Measurements from ENCODE around the gene DSCAML1. TPM values are rescaled to one million over a fixed set of nuclear protein-coding genes. Genes with fewer than 3 reads are reported as not detected.

Gene DSCAML1
- total RNA-seq, 1 experiment from 2014 or later = 0.90 TPM

- no peak for TF ChIP-seq E2F4 (CRISPR knock-in tag; IDR thresholded peaks at IDR 0.05; ENCODE audit: borderline replicate concordance, low read depth)
- TF ChIP-seq, protein P1, sequence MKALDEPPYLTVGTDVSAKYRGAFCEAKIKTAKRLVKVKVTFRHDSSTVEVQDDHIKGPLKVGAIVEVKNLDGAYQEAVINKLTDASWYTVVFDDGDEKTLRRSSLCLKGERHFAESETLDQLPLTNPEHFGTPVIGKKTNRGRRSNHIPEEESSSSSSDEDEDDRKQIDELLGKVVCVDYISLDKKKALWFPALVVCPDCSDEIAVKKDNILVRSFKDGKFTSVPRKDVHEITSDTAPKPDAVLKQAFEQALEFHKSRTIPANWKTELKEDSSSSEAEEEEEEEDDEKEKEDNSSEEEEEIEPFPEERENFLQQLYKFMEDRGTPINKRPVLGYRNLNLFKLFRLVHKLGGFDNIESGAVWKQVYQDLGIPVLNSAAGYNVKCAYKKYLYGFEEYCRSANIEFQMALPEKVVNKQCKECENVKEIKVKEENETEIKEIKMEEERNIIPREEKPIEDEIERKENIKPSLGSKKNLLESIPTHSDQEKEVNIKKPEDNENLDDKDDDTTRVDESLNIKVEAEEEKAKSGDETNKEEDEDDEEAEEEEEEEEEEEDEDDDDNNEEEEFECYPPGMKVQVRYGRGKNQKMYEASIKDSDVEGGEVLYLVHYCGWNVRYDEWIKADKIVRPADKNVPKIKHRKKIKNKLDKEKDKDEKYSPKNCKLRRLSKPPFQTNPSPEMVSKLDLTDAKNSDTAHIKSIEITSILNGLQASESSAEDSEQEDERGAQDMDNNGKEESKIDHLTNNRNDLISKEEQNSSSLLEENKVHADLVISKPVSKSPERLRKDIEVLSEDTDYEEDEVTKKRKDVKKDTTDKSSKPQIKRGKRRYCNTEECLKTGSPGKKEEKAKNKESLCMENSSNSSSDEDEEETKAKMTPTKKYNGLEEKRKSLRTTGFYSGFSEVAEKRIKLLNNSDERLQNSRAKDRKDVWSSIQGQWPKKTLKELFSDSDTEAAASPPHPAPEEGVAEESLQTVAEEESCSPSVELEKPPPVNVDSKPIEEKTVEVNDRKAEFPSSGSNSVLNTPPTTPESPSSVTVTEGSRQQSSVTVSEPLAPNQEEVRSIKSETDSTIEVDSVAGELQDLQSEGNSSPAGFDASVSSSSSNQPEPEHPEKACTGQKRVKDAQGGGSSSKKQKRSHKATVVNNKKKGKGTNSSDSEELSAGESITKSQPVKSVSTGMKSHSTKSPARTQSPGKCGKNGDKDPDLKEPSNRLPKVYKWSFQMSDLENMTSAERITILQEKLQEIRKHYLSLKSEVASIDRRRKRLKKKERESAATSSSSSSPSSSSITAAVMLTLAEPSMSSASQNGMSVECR (CRISPR knock-in tag; IDR thresholded peaks at IDR 0.05; ENCODE audit: borderline replicate concordance) = no peak
Observed at GRCh38 chr11:117482881-117483280, 314.1 kb downstream of the DSCAML1 start (continued).

DNA sequence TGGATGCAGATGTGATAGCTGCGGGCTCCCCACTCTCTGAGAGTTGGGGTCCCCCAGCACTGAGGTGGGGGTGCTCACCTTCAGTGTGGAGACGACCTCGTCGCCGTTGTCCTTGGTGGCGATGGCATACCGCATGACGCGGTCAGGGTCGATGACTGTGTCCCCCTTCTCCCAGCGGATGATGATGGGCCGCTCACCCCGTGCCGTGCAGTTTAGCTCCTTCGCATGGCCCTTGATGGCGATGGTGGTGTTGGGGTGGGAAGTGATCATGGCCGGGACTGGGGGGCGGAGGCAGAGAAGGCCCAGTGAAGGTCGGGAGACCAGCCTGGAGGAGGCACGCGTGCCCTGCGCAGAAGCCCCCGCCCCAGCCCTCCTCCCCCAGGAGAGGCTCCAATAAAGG, 315.1 kb downstream of the DSCAML1 start:
- ATAC-seq (no peak), DNase-seq (ENCODE audit: low spot score) (no peak)
- no peak overlapping the region for H3K27ac Mint-ChIP-seq
- H3K4me1 Mint-ChIP-seq = peaks cover 22% of the 10 kb centered on the region
- ChIA-PET POLR2A (no interaction called here), CTCF (interaction anchor here (2.6 to 4.2 kb wide), 2 partner anchors 13 to 56 kb away, joined by 10 to 16 read pairs; no protein-coding TSS in a partner anchor)
- no peaks in the 10 kb centered on the region; the same call in 1 of the 2 replicates for H3K27me3 Mint-ChIP-seq (ENCODE audit: low read depth)
- no peaks in the 10 kb centered on the region for H3K36me3 Mint-ChIP-seq
- TF ChIP-seq ELF4 (CRISPR knock-in tag; IDR thresholded peaks at IDR 0.05; ENCODE audit: low read depth) = no peak
- TF ChIP-seq ZNF263 (CRISPR knock-in tag; IDR thresholded peaks at IDR 0.05; ENCODE audit: low read depth) = no peak
- TF ChIP-seq, protein P2, sequence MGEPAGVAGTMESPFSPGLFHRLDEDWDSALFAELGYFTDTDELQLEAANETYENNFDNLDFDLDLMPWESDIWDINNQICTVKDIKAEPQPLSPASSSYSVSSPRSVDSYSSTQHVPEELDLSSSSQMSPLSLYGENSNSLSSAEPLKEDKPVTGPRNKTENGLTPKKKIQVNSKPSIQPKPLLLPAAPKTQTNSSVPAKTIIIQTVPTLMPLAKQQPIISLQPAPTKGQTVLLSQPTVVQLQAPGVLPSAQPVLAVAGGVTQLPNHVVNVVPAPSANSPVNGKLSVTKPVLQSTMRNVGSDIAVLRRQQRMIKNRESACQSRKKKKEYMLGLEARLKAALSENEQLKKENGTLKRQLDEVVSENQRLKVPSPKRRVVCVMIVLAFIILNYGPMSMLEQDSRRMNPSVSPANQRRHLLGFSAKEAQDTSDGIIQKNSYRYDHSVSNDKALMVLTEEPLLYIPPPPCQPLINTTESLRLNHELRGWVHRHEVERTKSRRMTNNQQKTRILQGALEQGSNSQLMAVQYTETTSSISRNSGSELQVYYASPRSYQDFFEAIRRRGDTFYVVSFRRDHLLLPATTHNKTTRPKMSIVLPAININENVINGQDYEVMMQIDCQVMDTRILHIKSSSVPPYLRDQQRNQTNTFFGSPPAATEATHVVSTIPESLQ (CRISPR knock-in tag; IDR thresholded peaks at IDR 0.05) = no peak
- H3K4me3 Mint-ChIP-seq = no peak overlapping the region
- H3K9me3 Mint-ChIP-seq = peaks cover 8% of the 10 kb centered on the region

- Mint-ChIP-seq H3K9me3 (peaks cover 4% of the 10 kb centered on the region), H3K27ac (no peak overlapping the region), H3K4me3 (no peak overlapping the region), H3K36me3 (no peaks in the 10 kb centered on the region), H3K4me1 (peaks cover 25% of the 10 kb centered on the region), H3K27me3 (ENCODE audit: low read depth) (no peaks in the 10 kb centered on the region; the same call in 1 of the 2 replicates)
- ChIA-PET CTCF (interaction anchor here (0.9 to 4.2 kb wide), 4 partner anchors 8 to 55 kb away, joined by 3 to 16 read pairs (median 6); no protein-coding TSS in a partner anchor), POLR2A (no interaction called here)
- ATAC-seq (no peak), DNase-seq (ENCODE audit: low spot score) (no peak)
- no peak for TF ChIP-seq MXD4 (CRISPR knock-in tag; IDR thresholded peaks at IDR 0.05; ENCODE audit: borderline replicate concordance)
Observed at GRCh38 chr11:117481036-117481435, 316.0 kb downstream of the DSCAML1 start.

GRCh38 chr11:117480221-117480620, 316.8 kb downstream of the DSCAML1 start:
- no peak for DNase-seq (ENCODE audit: low spot score)
- Mint-ChIP-seq H3K36me3 (no peaks in the 10 kb centered on the region), H3K27ac (no peak overlapping the region), H3K4me3 (no peak overlapping the region), H3K4me1 (peaks cover 30% of the 10 kb centered on the region), H3K27me3 (ENCODE audit: low read depth) (no peaks in the 10 kb centered on the region; the same call in none of the 2 replicates), H3K9me3 (no peaks in the 10 kb centered on the region)
- no peak for ATAC-seq
- ChIA-PET CTCF (interaction anchor here (1.6 to 4.2 kb wide), 3 partner anchors 9 to 54 kb away, joined by 3 to 16 read pairs (median 10); no protein-coding TSS in a partner anchor), POLR2A (no interaction called here)
- TF ChIP-seq ETV6 (CRISPR knock-in tag; IDR thresholded peaks at IDR 0.05) = no peak
- TF ChIP-seq FOXP1 (CRISPR knock-in tag; IDR thresholded peaks at IDR 0.05; ENCODE audit: borderline replicate concordance) = no peak
- TF ChIP-seq GTF2I (CRISPR knock-in tag; conservative IDR thresholded peaks at IDR 0.05) = no peak
- TF ChIP-seq SP1 (CRISPR knock-in tag; conservative IDR thresholded peaks at IDR 0.05) = no peak
- TF ChIP-seq E2F1 (CRISPR knock-in tag; IDR thresholded peaks at IDR 0.05) = no peak
- TF ChIP-seq, protein P2 (CRISPR knock-in tag; IDR thresholded peaks at IDR 0.05) = no peak
- TF ChIP-seq NR1H2 (CRISPR knock-in tag; IDR thresholded peaks at IDR 0.05) = no peak
- TF ChIP-seq ZNF396 (CRISPR knock-in tag; IDR thresholded peaks at IDR 0.05; ENCODE audit: borderline replicate concordance) = no peak
- TF ChIP-seq, protein P3, sequence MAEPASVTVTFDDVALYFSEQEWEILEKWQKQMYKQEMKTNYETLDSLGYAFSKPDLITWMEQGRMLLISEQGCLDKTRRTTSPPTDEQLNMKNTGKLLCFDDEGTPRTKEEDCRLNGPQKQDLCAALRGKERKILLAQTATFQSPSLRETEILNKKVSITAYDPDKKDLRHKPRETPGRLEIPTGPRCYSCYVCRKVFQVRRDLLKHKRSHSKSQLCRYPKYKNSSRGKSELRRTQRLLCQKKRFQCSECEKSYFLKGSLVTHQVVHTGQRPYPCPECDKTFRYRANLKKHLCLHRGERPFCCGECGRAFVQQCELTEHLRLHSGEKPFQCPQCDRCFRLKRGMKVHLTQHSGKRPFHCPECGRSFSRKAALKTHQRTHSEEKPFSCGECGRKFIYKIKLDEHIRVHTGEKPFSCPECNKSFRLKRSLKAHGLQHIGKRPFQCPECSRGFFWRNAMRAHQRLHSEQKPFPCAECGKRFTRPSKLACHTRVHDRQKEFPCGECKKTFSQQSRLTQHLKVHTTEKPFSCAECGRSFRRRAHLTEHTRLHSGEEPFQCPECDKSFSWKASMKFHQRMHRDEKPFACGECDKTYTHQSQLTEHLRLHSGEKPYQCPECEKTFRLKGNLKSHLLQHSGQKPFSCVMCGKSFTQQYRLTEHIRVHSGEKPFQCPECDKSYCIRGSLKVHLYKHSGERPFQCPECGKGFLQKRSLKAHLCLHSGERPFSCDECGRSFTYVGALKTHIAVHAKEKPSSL (CRISPR knock-in tag; conservative IDR thresholded peaks at IDR 0.05) = no peak
